Measurements from ENCODE around the gene PTPRD.
"Not testable (repeated sequence)": the region's sequence is repeated elsewhere in the genome, so short reads cannot be mapped to it uniquely, and the experiment has no call there.

The PTPRD gene

GRCh38 chr9:8697565-8697964, 1915.2 kb downstream of the PTPRD start:
- not testable (repeated sequence) for DNase-seq

GRCh38 chr9:8696516-8696915, 1916.3 kb downstream of the PTPRD start:
- no peak for DNase-seq

- no peak for DNase-seq
Observed at GRCh38 chr9:8694983-8695588, 1917.7 kb downstream of the PTPRD start.

- DNase-seq = no peak
Observed at GRCh38 chr9:8693464-8693863, 1919.3 kb downstream of the PTPRD start.

- DNase-seq = no peak
Observed at GRCh38 chr9:8686516-8686915, 1926.3 kb downstream of the PTPRD start.

GRCh38 chr9:8685825-8686224, 1927.0 kb downstream of the PTPRD start:
- DNase-seq = no peak

- DNase-seq = no peak
Observed at GRCh38 chr9:8684978-8685708, 1927.7 kb downstream of the PTPRD start.

GRCh38 chr9:8683496-8683895, 1929.3 kb downstream of the PTPRD start:
- no peak for DNase-seq

- no peak for DNase-seq
Observed at GRCh38 chr9:8680658-8681057, 1932.1 kb downstream of the PTPRD start.

GRCh38 chr9:8680157-8680556, 1932.6 kb downstream of the PTPRD start:
- no peak for DNase-seq

GRCh38 chr9:8679371-8679822, 1933.4 kb downstream of the PTPRD start:
- no peak for DNase-seq

- DNase-seq = no peak
Observed at GRCh38 chr9:8677741-8678140, 1935.1 kb downstream of the PTPRD start.

- DNase-seq = no peak
Observed at GRCh38 chr9:8674536-8674935, 1938.3 kb downstream of the PTPRD start.

- no peak for DNase-seq
Observed at GRCh38 chr9:8673830-8674229, 1939.0 kb downstream of the PTPRD start.

- no peak for DNase-seq
Observed at GRCh38 chr9:8670751-8671150, 1942.1 kb downstream of the PTPRD start.

- no peak for DNase-seq
Observed at GRCh38 chr9:8668751-8669150, 1944.1 kb downstream of the PTPRD start.

GRCh38 chr9:8668231-8668630, 1944.6 kb downstream of the PTPRD start:
- DNase-seq = no peak

- no peak for DNase-seq
Observed at GRCh38 chr9:8666060-8666459, 1946.7 kb downstream of the PTPRD start.

- no peak for DNase-seq
Observed at GRCh38 chr9:8660383-8660782, 1952.4 kb downstream of the PTPRD start.

- DNase-seq = no peak
Observed at GRCh38 chr9:8659108-8659507, 1953.7 kb downstream of the PTPRD start.

GRCh38 chr9:8655071-8655470, 1957.7 kb downstream of the PTPRD start:
- DNase-seq = no peak

GRCh38 chr9:8653855-8654254, 1958.9 kb downstream of the PTPRD start:
- no peak for DNase-seq

- no peak for DNase-seq
Observed at GRCh38 chr9:8653111-8653510, 1959.7 kb downstream of the PTPRD start.

- DNase-seq = no peak
Observed at GRCh38 chr9:8652255-8652654, 1960.5 kb downstream of the PTPRD start.

GRCh38 chr9:8651846-8652215, 1961.0 kb downstream of the PTPRD start:
- DNase-seq = no peak
